H9 (cell line): Measurements from ENCODE around the gene ATP2C1. TPM values are rescaled to one million over a fixed set of nuclear protein-coding genes. Genes with fewer than 3 reads are reported as not detected.

ENCODE experiments used
- DNase-seq: peaks from one replicate; pipeline ENCODE4 v3.0.0-alpha.2; 2017
- H2AFZ ChIP-seq: one replicate; pipeline ENCODE4 v1.6.1; 2013; ENCODE audit warnings: mild to moderate bottlenecking, low read length, control low read depth, moderate library complexity
- H2AK5ac ChIP-seq: 2 replicates; pipeline ENCODE4 v1.6.1; 2013; ENCODE audit warnings: low read length, control low read depth, mixed read lengths; ENCODE audit not compliant: insufficient read length
- H2BK120ac ChIP-seq: one replicate; pipeline ENCODE4 v1.6.1; 2013; ENCODE audit warnings: low read depth, mild to moderate bottlenecking, low read length, control low read depth, inconsistent platforms; ENCODE audit not compliant: poor library complexity, severe bottlenecking
- H2BK12ac ChIP-seq: 2 replicates; pipeline ENCODE4 v1.6.1; 2013; ENCODE audit warnings: low read length, control low read depth, mixed read lengths, low read depth; ENCODE audit not compliant: insufficient read length
- H2BK15ac ChIP-seq: 2 replicates; pipeline ENCODE4 v1.6.1; 2013; ENCODE audit warnings: low read depth, low read length, control low read depth
- H2BK20ac ChIP-seq: one replicate; pipeline ENCODE4 v1.6.1; 2013; ENCODE audit warnings: low read depth, mild to moderate bottlenecking, low read length, control low read depth, inconsistent platforms; ENCODE audit not compliant: poor library complexity, severe bottlenecking
- H2BK5ac ChIP-seq: 2 replicates; pipeline ENCODE4 v1.6.1; 2013; ENCODE audit warnings: low read length, control low read depth, mixed read lengths; ENCODE audit not compliant: insufficient read length
- H3K14ac ChIP-seq: 2 replicates; pipeline ENCODE4 v1.6.1; 2013; ENCODE audit warnings: low read length, control low read depth; ENCODE audit not compliant: insufficient read depth
- H3K18ac ChIP-seq: 2 replicates; pipeline ENCODE4 v1.6.1; 2013; ENCODE audit warnings: low read depth, mild to moderate bottlenecking, mixed read lengths, low read length, control low read depth; ENCODE audit not compliant: insufficient read length
- H3K23ac ChIP-seq: 2 replicates; pipeline ENCODE4 v1.6.1; 2013; ENCODE audit warnings: low read length, control low read depth, mixed read lengths, low read depth; ENCODE audit not compliant: insufficient read length
- H3K23me2 ChIP-seq: 2 replicates; pipeline ENCODE4 v1.6.1; 2013; ENCODE audit warnings: low read depth, mild to moderate bottlenecking, mixed read lengths, low read length, control low read depth; ENCODE audit not compliant: insufficient read length, poor library complexity, severe bottlenecking
- H3K27ac ChIP-seq: 2 replicates; pipeline ENCODE4 v1.5.1; 2013; ENCODE audit warnings: low read length, control low read depth, mixed read lengths, low read depth; ENCODE audit not compliant: insufficient read length
- H3K27me3 ChIP-seq: 2 replicates; pipeline ENCODE4 v1.6.1; 2013; ENCODE audit warnings: low read length, control low read depth, inconsistent platforms; ENCODE audit not compliant: insufficient read depth
- H3K4ac ChIP-seq: 2 replicates; pipeline ENCODE4 v1.6.1; 2013; ENCODE audit warnings: low read depth, mild to moderate bottlenecking, control low read depth, inconsistent platforms, low read length, moderate library complexity
- H3K4me1 ChIP-seq: 2 replicates; pipeline ENCODE4 v1.6.1; 2013; ENCODE audit warnings: low read length, control low read depth, inconsistent platforms; ENCODE audit not compliant: insufficient read depth
- H3K4me2 ChIP-seq: 2 replicates; pipeline ENCODE4 v1.6.1; 2013; ENCODE audit warnings: low read length, control low read depth, mixed read lengths; ENCODE audit not compliant: insufficient read length, insufficient read depth
- H3K56ac ChIP-seq: 2 replicates; pipeline ENCODE4 v1.6.1; 2013; ENCODE audit warnings: low read depth, mild to moderate bottlenecking, mixed read lengths, low read length, control low read depth; ENCODE audit not compliant: insufficient read length
- H3K79me1 ChIP-seq: 2 replicates; pipeline ENCODE4 v1.6.1; 2013; ENCODE audit warnings: low read depth, mild to moderate bottlenecking, moderate library complexity, low read length, control low read depth, inconsistent platforms; ENCODE audit not compliant: insufficient read depth, poor library complexity, severe bottlenecking
- H3K79me2 ChIP-seq: 2 replicates; pipeline ENCODE4 v1.6.1; 2013; ENCODE audit warnings: low read length, control low read depth, inconsistent platforms; ENCODE audit not compliant: insufficient read depth
- H3K9ac ChIP-seq: 2 replicates; pipeline ENCODE4 v1.6.1; 2013; ENCODE audit warnings: low read length, control low read depth, mixed read lengths; ENCODE audit not compliant: insufficient read length; ENCODE audit errors: extremely low read depth
- H3K9me3 ChIP-seq: one replicate; pipeline ENCODE4 v1.6.1; 2013; ENCODE audit warnings: low read depth, low read length, inconsistent platforms; ENCODE audit not compliant: control insufficient read depth
- H3T11ph ChIP-seq: one replicate; pipeline ENCODE4 v1.6.1; 2013; ENCODE audit warnings: mild to moderate bottlenecking, low read length, control low read depth, inconsistent platforms
- H4K20me1 ChIP-seq: one replicate; pipeline ENCODE4 v1.6.1; 2013; ENCODE audit not compliant: control insufficient read depth, insufficient read length, insufficient read depth
- H4K5ac ChIP-seq: 2 replicates; pipeline ENCODE4 v1.6.1; 2013; ENCODE audit warnings: low read depth, mild to moderate bottlenecking, mixed read lengths, low read length, control low read depth; ENCODE audit not compliant: insufficient read length
- H4K8ac ChIP-seq: replicated peaks from 2 replicates; pipeline ENCODE4 v1.6.1; 2013; ENCODE audit warnings: low read length, control low read depth, mixed read lengths, low read depth; ENCODE audit not compliant: insufficient read length
- H4K91ac ChIP-seq: 2 replicates; pipeline ENCODE4 v1.6.1; 2013; ENCODE audit warnings: low read depth, mild to moderate bottlenecking, moderate library complexity, mixed read lengths, low read length, control low read depth; ENCODE audit not compliant: insufficient read length
- H3K27ac Mint-ChIP-seq, 3 experiments: 2 replicates in 2 of 3; 3 replicates in 1 of 3; pipeline ENCODE4 v1.8.0; 2020 to 2021; ENCODE audit warnings: mixed read lengths in 3 of 3, mild to moderate bottlenecking in 1 of 3, moderate library complexity in 1 of 3
- H3K27me3 Mint-ChIP-seq: 2 replicates; pipeline ENCODE4 v1.8.0; 2021; ENCODE audit warnings: low read depth, mild to moderate bottlenecking, moderate library complexity, mixed read lengths
- H3K36me3 Mint-ChIP-seq, 3 experiments: 2 replicates in 2 of 3; 3 replicates in 1 of 3; pipeline ENCODE4 v1.8.0; 2020 to 2021; ENCODE audit warnings: low read depth in 3 of 3, mixed read lengths in 3 of 3; ENCODE audit not compliant: insufficient read depth in 1 of 3
- H3K4me1 Mint-ChIP-seq, 2 experiments: 2 replicates each; pipeline ENCODE4 v1.8.0; 2020; ENCODE audit warnings: mixed read lengths in 2 of 2
- H3K4me3 Mint-ChIP-seq, 2 experiments: 2 replicates in 1 of 2; 3 replicates in 1 of 2; pipeline ENCODE4 v1.8.0; 2020 to 2021; ENCODE audit warnings: mild to moderate bottlenecking in 2 of 2, mixed read lengths in 2 of 2, moderate library complexity in 1 of 2
- H3K9me3 Mint-ChIP-seq, 2 experiments: 2 replicates in 1 of 2; 3 replicates in 1 of 2; pipeline ENCODE4 v1.8.0; 2020; ENCODE audit warnings: mild to moderate bottlenecking in 2 of 2, mixed read lengths in 2 of 2, moderate library complexity in 1 of 2
- CTCF ChIP-seq: fragments of 200-600 bp; sonication (generic); conservative IDR thresholded peaks from 3 replicates; pipeline ENCODE4 v1.8.0; 2021; ENCODE audit warnings: antibody characterized with exemption, mild to moderate bottlenecking
- WGBS: extraction: QIAGEN DNeasy Blood & Tissue Kit; methylation state at CpG from one replicate; pipeline ENCODE4 v1.1.7; 2013; ENCODE audit warnings: missing lambda C conversion rate, low lambda C conversion rate, mixed read lengths; ENCODE audit not compliant: insufficient read length; ENCODE audit errors: extremely low coverage; 5-methylcytosine and 5-hydroxymethylcytosine counted together
- total RNA-seq: library from RNA; stranded (reverse); gene quantifications from 2 replicates; pipeline ENCODE4 v1.2.1, GENCODE V29; 2021

ATP2C1 gene
- total RNA-seq, 1 experiment from 2014 or later, result 65.5 TPM

DNA sequence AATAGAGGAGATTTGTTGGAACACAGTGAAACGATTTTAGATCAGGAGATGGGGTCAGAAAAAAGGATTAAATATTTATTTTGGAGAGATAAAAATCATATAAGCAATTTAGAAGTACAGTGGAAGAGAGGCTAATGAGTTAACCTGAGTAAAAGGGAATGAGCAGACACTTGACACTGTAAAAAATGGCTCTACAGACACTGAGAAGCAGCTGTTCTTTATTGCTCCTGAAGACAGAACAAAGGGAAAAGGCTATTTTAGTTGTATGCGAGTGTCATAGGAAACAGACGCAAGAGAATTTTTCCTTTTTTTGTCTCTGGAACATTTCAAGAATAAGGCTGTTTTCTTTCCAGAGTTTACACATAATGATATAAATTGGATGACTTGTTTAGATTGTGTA lies 98.5 kb downstream of the ATP2C1 start:
- no peaks in the 10 kb centered on the region for H3K4me1 ChIP-seq
- no peak overlapping the region for H2AK5ac ChIP-seq
- H3K23me2 ChIP-seq, result no peaks in the 10 kb centered on the region
- no peak for DNase-seq
- peaks cover 7 to 20% (median 14%) of the 10 kb centered on the region in 3 experiments; a peak in 6 of 7 replicates for H3K36me3 Mint-ChIP-seq
- H2BK120ac ChIP-seq, result no peak overlapping the region
- no peaks in the 10 kb centered on the region for H3K79me1 ChIP-seq
- no peak overlapping the region for H4K5ac ChIP-seq
- no peak overlapping the region for H3K14ac ChIP-seq
- H2BK5ac ChIP-seq, result no peak overlapping the region
- no peak overlapping the region for H2BK20ac ChIP-seq
- H3K18ac ChIP-seq, result no peak overlapping the region
- H3K9me3 ChIP-seq, result no peaks in the 10 kb centered on the region
- no peak for TF ChIP-seq CTCF
- no peak overlapping the region for H2AFZ ChIP-seq
- no peak overlapping the region for H4K91ac ChIP-seq
- no peaks in the 10 kb centered on the region for H3K27me3 Mint-ChIP-seq
- H3T11ph ChIP-seq, result no peak overlapping the region
- no peaks in the 10 kb centered on the region for H4K20me1 ChIP-seq
- H3K9ac ChIP-seq, result no peak overlapping the region
- H3K27ac ChIP-seq, result no peak overlapping the region
- H3K23ac ChIP-seq, result no peak overlapping the region
- H3K79me2 ChIP-seq, result no peaks in the 10 kb centered on the region
- H3K4me2 ChIP-seq, result no peak overlapping the region
- H3K4me1 Mint-ChIP-seq, result peaks cover 2 to 4% of the 10 kb centered on the region in 2 experiments; a peak in 2 of 4 replicates
- no peak overlapping the region for H2BK12ac ChIP-seq
- no peak overlapping the region for H3K4ac ChIP-seq
- H3K27ac Mint-ChIP-seq, result no peak overlapping the region
- no peaks in the 10 kb centered on the region for H3K9me3 Mint-ChIP-seq
- no peak overlapping the region for H2BK15ac ChIP-seq
- no peaks in the 10 kb centered on the region for H3K27me3 ChIP-seq
- no peak overlapping the region for H3K4me3 Mint-ChIP-seq
- no peak overlapping the region for H3K56ac ChIP-seq
- 100% methylated on average over 1 of the region's 3 CpGs for WGBS
- no peak overlapping the region for H4K8ac ChIP-seq
